Skin of body (tissue), 2 donors: ENCODE results near the gene QRICH1. TPM values are rescaled to one million over a fixed set of nuclear protein-coding genes. Genes with fewer than 3 reads are reported as not detected.
A peak's percentile ranks its signal among the peaks of the same experiment; 100 is the strongest.

Experiments used
- DNase-seq: peaks from one replicate; lab custom pipeline; 2025; lab: John Stamatoyannopoulos, UW
- total RNA-seq: library from RNA; depleted of rRNA; stranded (reverse); fragments of >200 nt; gene quantifications from one replicate; pipeline ENCODE4 v1.2.3, GENCODE V29; 2014

QRICH1 gene
- 66.2 TPM for total RNA-seq

DNA sequence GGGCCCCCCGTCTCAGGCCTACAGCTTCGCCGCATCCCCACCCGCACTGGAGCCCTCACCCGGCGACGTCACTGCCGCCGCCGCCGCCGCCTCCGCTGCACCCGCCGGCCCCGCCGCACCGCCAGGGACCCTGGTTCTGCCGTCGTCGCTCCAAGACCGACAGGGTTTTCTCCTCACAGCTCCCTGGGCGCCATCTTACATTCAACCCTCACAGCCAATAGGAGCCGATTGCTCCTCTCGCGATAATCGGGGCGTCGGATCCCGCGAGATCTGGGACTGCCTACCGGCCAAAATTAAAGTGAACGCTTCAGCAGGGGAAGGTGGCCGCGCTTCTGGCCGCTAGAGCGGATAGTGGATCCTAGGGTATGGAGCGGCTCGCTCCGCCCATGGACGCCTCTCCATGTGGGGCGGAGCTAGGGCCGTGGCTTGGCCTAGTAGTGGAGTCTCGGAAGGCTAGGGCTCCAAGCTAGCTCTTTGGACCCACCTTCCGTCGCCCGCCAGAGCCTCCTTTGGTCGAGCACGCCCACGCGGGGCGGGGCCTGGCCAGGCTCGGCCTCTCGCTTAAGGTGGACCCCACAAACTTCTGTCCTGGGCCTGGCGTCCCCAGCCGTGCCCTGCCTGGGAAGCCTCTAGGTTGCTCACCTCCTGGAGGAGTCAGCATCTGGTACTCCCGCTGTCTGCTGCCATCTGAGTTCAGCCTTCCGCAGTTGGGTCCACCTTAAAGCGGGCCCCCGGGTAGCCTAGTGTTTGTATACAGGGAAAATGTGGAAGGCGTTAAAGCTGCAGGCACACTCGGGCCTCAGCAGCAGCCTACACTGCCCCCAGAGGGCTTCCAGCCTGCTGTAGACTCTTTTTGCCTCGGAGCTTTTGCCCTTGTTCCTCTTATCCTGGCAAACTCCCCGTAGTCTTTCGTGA, at the start of gene QRICH1:
TSS of gene QRICH1 (minus strand) at position 219 of the 915 bp plus-strand sequence. CDS start 17,054 bp downstream, outside the sequence.
- DNase-seq, result peak; percentile 98

DNA sequence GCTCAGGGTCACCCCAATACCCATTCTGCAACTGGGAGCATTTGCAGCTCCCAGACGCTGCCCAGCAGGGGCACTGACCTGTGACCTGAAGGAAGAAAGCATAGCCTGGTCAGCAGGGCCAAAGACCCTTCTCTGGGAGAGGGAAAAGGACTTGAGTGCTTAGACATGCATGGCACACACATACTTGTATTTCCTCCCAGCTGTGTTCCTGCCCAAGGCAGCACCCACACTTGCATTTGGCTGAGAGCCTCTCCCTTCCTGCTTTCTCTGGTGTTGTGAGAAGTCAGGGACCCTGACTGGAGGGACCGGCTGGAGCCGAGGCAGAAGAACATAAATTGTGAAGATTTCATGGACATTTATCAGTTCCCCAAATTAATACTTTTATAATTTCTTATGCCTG, 46.2 kb upstream of the QRICH1 start:
- no peak for DNase-seq

DNA sequence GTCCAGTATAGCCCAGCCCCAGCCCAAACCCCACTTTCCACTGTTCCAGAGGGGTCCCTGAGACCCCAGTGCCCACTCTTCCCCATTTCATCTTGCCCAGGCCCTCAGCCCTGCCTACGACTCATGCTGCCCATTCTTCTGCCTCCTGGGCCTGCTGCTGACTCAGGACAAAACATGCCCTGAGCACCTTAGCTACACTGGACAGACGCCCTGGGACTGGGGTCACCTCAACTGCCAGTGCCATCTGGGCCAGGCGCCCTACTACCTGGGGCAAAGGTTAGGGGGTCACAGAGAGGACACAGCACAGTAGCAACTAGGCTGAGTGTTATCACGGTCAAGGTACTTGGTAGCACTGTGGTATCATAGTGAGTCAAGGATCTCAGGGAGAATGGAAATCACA, 41.6 kb upstream of the QRICH1 start:
- DNase-seq, result no peak

DNA sequence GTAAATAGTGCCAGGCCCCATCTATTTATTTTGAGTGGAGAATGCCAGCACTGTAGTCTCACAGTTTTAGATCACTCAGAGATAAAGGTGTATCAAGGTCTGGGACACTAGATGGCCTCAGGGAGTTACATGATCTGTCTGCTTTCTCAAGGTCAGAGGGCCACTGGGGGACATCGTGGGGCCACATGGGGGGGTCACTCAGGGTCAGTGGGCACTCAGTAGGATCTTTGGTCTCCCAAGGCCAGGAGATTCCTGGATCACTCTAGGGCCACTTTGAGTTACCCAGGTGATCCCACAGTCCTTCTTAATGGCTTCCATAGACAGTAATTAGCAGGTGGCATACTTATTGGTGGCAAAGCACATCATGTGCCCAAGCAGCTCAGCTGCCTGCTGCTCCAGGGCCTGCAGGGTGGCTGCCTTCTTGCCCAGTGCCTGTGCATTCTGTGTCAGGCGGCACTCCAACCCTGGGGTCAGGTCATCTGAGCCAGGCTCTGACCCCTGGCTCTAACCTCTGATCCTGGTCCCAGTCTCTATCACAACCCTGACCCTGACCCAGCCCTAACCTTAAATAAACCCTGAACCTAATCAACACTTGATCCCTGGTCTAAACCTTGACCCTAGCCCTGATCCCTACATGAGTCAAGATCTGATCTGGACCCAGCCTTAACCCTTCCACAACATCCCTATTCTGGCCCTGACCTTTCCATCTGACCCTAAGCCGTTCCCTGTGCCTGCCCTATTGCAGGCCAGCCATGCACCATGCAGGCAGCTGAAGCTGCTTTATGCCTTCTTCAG, 40.8 kb upstream of the QRICH1 start:
- no peak for DNase-seq

- DNase-seq, result peak; percentile 87
Observed at GRCh38 chr3:49133226-49133951, 39.5 kb upstream of the QRICH1 start.

DNA sequence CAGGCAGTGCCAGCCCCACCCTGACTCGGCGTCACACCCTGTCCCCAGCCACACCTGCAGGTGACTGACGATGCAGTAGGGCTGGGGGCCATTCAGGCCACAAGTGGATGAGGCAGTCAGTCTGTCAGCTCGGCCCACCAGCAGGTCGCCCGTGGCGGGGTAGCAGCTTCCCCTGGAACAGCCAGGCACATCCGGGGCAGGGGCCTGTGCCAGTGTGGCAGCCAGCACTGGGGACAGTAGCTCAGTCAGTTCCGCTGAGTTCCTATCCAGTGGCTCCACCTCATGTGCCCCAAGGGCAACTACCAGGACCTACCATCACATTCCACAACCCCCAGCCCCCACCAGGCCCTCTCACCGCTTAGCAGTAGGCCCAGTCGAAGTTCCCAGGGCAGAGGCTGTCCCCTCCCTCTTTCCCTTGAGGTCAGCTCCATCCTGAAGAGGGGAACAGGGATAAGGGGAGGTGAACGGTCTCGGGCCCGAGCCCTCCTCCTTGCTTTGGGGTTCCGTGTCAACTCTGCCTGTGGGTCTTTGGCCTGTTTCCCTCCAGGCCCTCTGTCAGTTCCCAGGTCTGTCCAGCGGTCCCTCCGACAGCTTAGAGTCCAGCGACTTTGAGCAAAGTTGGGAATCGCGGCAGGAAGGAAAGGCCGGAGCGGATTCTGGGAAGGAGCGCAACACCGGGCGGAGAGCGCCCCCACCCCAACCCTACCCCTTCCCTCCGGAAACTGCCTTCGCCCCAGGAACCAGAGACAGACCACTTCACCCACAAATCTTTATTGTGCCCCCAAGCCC, 38.8 kb upstream of the QRICH1 start, which contains the start of gene LAMB2:
TSS of gene LAMB2 (minus strand) at position 614 of the 789 bp plus-strand sequence. CDS start at position 431, 183 bp downstream.
- peak; percentile 69 for DNase-seq

- DNase-seq, result no peak
Observed at GRCh38 chr3:49132073-49132436, 38.2 kb upstream of the QRICH1 start.

- no peak for DNase-seq
Observed at GRCh38 chr3:49131576-49131975, 37.7 kb upstream of the QRICH1 start.

DNA sequence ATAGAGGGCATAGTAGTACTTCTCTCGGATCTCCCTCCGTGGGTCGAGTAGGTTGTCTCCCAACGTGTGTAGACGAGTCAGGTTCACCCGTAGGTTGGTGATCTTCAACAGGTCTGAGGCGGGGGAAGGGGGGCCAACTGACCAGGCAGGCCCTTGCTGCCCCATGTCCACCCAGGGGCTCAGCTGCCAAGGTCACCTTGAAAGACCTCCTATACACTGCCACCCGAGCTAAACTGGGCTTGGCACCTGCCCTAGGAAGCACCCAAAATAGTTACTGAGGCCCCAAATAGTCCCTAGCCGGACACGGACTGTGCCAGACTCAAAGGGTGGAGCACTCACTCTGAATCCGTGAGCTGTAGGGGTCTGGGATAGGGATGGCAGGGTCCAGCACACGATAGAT, 37.2 kb upstream of the QRICH1 start:
- DNase-seq, result no peak

DNA sequence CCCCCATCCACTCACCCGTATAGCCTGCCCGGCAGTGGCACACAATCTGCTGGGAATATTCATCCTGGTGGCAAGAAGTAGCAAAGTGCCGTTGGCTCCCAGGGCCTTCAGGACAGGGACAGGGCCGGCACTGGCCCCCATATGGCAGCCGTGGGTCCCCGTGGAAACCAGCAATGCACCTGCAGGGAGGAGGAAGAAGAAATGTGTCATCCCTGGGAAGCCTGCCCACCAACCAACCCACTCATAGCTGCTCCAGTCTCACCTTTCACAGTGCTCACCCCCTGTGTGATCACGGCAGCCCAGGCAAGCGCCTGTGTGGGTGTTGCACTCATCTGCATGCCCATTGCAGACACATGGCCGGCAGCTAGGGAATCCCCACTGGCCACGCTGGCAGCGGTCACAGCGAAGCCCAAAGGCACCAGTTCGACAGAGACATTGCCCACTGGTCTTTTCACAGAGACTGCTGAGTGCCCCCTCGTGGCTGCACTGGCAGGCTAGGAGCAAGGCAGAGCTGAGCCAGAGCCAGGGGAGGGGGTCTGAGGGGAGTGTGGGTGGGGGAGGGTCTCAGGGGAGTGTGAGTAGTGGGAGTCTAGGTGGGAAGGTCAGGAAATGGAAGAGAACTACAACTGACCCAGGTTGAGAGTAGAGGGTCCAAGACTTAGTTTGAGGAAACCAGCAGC, 31.3 kb upstream of the QRICH1 start:
- no peak for DNase-seq

GRCh38 chr3:49124203-49124602, 30.3 kb upstream of the QRICH1 start:
- DNase-seq, result no peak

DNA sequence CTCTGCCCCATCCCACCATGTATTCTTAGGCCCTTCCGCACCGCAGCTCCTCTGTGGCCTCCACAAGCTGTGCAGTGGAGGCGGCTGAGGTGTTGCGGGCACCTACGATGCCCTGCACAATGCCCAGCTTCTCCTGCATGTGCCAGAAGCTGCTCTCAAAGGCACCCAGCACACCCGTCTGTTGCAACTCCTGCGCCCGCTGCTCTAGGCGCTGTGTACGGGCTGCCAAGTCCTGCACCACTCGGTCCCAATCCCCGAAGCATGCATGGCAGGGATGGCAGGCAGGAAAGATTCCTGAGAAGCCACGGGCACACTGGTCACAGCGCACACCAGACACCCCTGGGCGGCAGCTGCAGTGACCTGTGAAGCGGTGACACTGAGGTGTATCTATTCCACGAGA, 29.8 kb upstream of the QRICH1 start:
- no peak for DNase-seq

DNA sequence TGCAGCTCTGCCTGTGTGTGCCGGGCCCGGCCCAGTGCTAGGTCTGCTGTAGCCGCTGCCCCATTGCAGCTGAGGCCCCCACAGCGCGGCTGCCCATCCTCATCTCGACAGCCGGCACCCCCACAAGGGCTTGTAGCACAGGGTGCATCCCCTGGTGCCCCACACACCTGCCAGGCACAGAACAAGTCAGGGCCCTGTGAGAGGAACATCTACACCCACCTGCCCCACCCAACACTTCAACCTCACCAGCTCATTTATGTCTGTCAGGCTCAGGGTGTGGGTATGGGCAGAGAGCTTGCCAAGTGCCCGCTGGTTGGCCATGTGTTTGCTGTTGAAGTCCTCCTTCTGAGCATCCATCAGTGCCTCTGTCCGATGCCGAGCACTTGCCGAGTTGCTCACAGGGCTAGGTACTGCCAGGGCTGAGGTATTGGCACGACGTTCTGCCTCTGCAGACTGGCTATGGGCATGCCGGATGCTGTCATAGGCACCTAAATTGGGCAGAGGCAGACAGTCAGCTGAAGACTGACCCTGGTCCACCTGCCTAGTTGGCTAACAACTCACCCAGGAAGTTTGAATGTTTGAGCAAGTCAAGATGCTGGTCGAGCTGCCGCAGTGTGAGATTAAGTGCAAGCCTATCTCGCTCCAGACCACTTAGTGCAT, 29.1 kb upstream of the QRICH1 start:
- no peak for DNase-seq

DNA sequence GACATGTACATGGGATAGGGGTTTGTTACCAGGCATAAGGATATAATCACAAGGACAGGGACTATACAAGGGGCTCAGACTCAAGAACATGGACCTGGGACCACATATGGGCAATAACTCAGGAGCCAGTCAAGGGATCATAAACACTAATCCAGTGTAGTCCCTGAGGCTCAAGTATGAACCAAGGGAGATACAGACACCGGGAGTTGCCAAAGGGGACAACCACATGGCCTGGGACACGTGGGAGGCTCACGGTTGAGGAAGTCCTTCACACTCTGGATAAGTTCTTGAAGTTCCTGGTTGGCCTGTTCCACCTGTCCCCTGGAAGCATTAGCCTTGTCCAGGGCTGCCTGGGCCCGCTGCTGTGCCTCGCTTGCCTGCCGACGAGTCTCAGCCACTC, 28.6 kb upstream of the QRICH1 start:
- DNase-seq, result no peak

GRCh38 chr3:49122022-49122421, 28.2 kb upstream of the QRICH1 start:
- no peak for DNase-seq

- no peak for DNase-seq
Observed at GRCh38 chr3:49121132-49121736, 27.4 kb upstream of the QRICH1 start.

- peak; percentile 89 for DNase-seq
Observed at GRCh38 chr3:49120438-49121131, 26.7 kb upstream of the QRICH1 start, which contains the start of gene USP19. Gene USP19, minus strand, starts transcription at chr3:49120823. Its CDS starts 1,678 bp downstream, at chr3:49119145.

DNA sequence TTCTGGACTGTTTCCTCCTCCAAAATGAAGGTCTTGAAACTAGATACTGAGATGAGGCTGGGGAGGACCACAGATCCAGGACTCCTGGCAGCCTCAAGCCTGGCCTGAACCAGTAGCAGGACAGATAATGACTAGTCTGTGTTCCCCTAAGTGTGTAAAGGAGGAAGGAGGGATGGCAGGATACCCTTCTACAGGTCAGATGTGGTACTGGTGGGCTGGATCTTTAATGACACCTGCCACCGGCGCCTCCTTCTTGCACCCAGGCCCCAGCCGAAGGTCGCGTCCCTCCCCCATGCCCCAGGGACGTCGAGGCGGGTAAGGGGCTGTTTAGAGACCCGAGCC, 26.2 kb upstream of the QRICH1 start:
- DNase-seq, result no peak

DNA sequence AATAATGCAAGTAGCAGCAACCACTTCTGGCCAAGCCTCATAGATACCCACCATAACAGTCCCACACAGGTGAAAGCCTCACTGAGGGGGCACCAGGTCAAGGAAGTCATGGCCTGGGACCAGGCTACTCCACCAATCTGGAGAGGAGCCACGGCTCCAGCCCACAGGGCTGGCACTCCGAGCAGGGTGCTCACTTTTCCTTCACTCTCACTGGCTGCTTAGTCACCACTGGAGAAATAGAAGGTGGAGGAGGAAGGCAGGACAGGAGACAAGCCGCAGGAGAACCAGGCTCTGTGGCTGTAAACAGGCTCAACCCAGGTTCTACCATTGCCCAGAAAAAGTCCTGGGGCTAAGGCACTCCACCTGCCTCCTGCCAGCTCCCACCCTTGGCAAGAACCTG, 25.6 kb upstream of the QRICH1 start:
- DNase-seq, result no peak
